G401 (cell line): ENCODE data around the gene GNPTG. TPM values are rescaled to one million over a fixed set of nuclear protein-coding genes. Genes with fewer than 3 reads are reported as not detected.

Experiments
- DNase-seq: peaks from one replicate; pipeline ENCODE4 v3.0.0-alpha.2; 2015; ENCODE audit warnings: low spot score
- in situ Hi-C: cut with HindIII; loops from 2 replicates; pipeline ENCODE4 v1.10.0; 2016; ENCODE audit warnings: low sequenced_read_pairs, mixed read lengths
- total RNA-seq: library from RNA; depleted of rRNA; stranded (reverse); fragments of >200 nt; shearing (Covaris generic); gene quantifications from 2 replicates; pipeline ENCODE4 v1.2.3, GENCODE V29; 2014

GNPTG gene
- total RNA-seq, 1 experiment from 2014 or later: 48.6 TPM

DNA sequence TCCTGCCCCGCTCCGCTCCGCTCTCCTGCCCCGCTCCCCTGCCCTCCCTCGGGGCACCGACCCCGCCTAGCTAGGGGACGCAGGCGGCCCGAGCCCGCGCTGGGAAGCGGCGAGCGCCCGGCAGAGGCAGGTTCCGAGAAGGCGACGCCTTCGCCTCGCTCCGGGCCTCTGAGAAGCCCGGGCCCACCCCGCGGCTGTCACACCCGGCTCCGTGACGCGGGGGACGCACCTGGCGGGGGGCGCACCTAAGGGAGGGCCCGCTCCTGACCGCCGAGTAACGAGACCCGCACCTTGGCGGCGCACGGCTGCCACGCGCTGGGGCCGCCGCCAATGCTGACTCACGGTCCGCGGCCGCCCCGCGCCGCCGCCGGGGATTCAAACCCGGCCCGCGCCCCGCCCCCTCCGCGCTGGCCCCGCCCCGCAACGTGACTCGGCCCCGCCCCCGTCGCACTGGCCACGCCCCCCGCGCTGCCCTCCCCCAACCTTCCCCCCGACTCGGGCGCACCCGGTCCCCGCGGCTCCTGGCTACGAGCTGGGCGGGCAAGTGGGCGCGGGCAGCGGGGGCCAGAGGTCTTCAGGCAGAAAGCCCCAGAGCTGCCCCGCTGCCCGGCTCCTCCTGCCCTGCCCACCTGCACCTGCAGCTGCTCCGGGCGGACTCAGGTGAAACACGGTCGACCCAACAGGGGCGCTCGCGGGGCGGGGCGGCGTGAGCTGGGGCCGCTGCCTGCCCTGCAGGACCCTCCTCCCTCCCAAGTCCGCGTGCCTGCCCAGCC lies 27.8 kb downstream of the GNPTG start:
- peak; percentile 14 for DNase-seq
- in situ Hi-C loops: no loop called here

DNA sequence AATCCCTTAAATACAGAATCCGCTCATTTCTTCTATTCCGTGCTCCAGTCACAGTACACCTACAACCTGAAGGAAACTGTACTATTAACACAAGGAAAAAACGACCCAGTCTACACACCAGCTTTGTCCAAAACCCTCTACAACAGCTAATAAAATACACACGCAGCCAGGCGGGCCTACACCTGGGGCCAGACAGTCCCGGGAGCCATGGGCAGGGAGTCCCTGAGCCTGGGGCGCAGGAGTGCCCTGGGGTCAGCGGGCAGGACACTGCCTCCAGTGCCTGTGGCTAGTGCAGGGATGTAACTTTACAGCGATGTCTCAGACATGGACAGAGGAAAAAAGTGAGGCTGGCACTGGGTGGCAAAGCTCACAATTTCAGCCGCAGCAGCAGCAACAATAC lies 28.5 kb downstream of the GNPTG start:
- DNase-seq: no peak
- in situ Hi-C loops: no loop called here

DNA sequence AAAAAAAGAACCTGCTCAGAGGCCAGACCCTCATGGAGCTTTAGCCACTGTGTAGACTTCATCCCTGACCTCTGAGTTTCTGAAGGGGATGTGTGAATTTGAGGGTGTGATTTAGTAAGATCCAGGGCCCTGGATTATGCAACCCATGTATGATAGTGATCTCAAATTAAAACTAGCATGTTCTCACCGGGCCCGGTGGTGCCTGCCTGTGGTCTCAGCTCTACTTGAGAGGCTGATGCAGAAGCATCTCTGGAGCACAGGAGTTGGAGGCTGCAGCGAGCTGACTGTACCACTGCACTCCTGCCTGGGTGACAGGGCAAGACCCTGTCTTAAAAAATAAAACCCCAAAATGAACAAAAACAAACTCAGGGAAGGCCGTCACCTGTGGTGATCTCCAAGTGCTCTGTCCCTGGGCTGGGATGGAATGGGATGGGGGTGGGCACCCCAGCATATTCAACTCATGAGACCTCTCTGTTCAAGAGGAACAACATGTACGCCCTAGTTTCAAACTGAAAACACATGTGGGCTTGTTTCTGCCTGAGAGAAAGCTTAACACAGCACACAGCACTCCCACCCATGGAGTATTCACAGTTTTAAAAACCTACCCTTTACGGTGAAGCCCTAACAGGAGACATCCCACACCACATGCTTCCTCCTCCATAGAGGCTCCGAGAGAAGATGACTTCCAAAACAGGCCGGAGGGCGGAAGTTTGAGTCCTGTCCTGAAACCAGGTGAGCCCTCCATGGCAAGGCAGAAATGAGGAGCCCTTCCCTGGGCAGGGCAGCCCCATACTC lies 30.1 kb downstream of the GNPTG start:
- DNase-seq: no peak
- in situ Hi-C loops: no loop called here

DNA sequence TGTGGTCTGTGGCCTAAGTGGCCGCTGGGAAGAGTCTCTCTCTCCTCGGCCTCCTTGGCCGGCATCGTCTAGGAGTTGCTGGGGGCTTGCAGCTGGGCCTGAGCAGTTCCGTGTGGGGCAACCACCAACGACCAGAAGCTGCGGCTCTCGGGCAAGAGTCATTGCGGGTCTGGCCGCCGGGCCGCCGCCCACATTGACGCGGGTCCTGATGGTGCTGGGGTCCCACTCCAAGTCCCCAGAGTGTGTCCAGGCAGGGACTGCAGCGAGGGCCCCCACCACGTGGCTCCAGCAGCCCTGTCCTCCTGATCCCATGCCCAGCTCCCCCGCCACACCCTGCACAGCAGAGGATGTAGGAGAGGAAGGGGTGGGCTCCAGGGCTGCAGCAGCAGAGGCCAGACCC lies 31.8 kb downstream of the GNPTG start:
- in situ Hi-C loops: no loop called here
- DNase-seq: no peak

DNA sequence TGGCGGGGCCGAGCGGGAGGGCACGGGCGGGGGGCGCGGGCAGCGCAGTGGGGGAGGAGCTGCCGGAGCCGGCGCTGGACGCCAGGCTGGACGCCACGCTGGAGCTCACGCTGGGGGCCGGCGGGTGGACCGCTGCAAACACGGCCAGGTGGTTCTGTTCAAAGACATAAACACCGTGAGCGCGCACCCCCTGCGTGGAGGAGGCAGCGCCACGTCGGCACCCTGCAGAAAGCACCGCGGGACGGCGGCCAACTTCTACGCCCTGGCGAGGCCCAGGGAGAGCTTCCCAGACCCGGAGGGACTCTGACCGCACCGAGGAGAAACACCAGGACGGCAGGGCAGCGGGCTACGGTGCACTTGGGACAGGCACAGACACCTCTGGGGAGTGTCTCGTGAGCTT lies 33.5 kb downstream of the GNPTG start:
- no peak for DNase-seq
- in situ Hi-C loops: no loop called here

DNA sequence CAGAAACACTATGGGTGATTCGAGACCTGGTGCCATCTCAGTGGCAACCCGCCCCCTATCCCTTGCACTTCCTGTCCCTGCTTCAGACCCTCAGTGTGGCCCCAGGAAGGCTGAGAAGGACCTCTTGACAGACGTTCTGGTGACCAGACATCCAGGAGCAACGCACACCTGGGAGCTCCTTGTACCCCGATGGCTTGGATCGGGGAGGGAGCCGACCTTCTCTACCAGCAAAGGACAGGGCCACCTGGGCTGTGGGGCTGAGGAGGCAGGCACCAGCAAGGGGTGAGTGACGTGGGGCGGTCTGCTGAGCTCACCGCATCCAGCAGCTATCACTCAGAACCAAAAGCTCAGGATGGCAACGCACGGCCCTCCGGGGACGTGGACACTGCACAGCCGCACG lies 35.6 kb downstream of the GNPTG start:
- DNase-seq: no peak
- in situ Hi-C loops: no loop called here

DNA sequence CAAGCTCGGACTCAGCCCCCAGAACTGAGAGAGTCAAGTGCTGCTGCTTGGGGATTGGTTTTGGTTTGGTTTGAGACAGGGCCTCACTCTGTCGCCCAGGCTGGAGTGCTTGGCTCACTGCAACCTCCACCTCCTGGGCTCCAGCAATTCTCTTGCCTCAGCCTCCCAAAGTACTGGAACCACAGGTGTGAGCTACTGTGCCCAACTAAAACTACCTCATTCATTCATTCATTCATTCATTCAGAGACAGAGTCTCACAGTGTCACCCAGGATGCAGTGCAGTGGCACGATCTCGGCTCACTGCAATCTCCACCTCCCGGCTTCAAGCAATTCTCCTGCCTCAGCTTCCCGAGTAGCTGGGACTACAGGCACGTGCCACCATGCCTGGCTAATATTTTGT lies 38.0 kb downstream of the GNPTG start:
- in situ Hi-C loops: no loop called here
- no peak for DNase-seq

DNA sequence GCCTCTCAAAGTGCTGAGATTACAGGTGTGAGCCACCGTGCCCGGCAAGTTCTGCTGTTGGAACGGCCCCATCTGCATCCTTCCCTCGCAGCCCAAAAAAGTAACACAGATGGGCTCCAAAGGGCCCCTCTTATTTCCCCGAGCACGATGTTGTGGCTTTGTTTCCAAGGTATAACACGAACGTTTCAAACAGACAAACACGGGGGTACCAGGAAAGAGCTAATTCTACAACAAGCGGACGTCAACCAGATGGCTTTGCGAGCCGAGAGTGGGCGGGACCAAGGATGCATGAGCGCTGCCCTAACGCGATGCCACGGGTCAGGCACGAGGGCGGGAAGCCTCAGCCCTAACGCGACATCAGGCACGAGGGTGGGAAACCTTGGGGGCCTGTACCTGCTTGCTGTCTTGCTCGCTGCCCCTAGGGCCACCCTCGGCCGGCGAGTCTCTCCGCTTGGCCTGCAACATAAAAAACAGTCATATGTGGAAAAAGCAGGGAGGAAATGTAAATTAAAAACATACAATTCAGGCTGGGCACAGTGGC lies 38.6 kb downstream of the GNPTG start:
- in situ Hi-C loops: no loop called here
- no peak for DNase-seq

DNA sequence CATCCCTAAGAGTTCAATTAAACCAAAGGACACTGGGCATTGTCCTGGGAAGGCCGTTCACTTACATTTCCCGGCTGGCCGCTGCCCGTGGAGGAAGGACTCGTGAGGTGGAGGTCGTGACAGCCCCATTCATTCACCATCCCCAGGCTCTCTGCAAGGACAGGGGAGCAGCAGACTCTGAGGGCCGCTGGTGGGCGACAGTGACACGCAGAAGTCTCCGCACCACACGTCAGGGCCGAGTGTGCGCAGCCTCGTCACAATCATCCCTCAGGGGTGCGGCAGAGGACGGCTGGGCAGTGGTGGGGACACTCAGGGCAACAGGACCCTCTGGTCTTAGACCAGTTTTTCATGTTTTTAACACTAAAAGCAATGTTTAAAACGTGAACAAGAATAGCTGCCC lies 41.1 kb downstream of the GNPTG start:
- in situ Hi-C loops: no loop called here
- DNase-seq: no peak

DNA sequence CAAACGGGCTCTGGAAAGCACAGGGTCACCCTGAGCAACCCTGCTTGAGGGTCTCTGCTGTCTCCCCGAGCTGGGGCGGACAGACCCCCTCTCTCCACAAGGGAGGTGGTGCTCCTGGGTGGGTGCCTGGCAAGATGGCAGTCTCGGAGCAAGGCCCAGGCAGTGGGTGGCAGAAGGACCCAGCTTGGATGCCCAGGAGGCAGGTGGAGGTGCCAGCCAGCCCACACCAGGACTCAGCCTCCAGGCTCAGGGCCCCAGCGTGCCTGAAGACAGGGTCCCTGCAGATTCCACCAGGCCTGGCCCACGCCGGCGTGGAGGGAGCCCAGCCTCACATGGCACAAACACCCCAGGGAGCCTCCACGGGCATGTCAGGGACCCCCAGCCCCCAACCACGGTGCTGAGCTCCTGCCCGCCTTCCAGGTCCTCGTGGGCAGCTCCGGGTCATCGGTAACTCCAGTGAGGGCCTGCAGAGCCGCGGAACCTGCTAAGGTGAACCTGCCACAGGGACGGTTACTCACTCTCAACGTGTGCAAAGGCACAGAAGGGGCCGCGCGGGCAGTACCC lies 42.0 kb downstream of the GNPTG start:
- DNase-seq: no peak
- in situ Hi-C loops: no loop called here

DNA sequence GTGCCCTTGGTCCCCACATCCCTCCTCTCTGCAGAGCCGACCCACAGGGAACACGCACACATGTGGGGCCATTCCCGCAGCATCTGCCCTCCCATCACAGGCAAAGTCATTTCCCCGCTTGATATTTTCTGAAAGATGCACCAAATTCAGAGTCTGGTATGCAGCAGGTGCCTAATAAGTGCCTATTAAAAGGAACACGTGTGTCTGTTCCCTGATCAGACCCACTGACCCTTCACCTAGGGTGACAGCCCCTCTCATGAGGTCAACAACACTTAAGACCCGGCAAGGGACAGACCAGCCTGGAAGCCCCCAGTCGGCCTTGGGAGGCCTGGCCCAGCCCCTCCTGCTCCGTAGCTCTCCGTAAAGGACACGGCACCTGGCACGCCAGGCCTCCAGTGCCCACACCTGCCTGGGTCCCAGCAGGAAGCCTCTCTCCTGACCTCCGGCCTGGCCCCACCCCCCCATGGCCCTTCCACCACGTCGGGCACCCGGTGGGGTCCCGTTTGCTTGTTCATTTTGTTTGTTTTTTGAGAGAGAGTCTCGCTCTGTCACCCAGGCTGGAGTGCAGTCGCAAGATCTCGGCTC lies 42.7 kb downstream of the GNPTG start:
- in situ Hi-C loops: no loop called here
- no peak for DNase-seq

DNA sequence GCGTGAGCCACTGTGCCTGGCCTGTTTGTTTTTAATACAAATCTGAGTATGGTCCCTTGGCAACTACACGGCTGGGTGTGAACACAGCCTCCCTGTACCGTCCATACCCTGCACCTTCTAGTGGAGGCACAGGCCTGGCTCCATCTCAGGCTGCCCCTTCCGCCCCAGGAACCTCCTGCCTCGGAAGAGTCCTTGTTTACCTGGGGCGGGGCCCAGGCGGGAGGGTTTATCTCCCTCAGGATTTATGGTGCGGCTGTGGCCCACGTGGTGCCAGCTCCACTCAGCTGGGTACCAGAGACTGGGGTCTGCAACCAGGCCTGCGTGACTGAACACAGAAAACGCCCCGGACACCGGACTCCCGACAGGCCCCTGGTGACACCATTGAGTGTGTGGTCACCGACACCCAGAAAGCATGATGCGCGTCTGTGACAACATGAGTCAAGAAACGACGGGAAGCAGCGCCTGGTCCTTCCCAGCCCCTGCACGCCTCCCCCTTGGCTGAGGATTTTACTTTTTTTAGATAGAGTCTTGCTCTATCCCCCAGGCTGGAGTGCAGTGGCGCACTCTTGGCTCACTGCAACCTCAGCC lies 43.8 kb downstream of the GNPTG start:
- no peak for DNase-seq
- in situ Hi-C loops: no loop called here

DNA sequence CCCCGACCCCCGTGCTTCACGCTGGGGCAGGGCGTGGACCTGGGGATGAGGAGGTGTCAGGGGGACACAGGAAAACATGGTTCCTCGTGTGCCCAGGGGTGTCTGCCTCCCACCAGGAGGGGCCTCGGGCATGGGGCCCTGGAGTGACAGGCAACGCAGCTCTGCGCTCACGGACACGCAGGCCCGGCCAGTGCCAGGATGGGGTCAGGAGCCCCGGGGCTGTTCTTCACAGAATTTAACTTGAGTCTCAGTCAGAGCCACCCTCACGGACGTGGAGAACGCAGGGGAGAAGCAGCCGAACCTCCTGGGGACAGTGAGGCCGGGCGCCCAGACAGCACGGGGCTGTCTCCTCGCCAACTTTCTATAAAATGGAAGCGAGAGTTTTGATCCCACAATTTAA lies 46.0 kb downstream of the GNPTG start:
- in situ Hi-C loops: no loop called here
- DNase-seq: no peak

DNA sequence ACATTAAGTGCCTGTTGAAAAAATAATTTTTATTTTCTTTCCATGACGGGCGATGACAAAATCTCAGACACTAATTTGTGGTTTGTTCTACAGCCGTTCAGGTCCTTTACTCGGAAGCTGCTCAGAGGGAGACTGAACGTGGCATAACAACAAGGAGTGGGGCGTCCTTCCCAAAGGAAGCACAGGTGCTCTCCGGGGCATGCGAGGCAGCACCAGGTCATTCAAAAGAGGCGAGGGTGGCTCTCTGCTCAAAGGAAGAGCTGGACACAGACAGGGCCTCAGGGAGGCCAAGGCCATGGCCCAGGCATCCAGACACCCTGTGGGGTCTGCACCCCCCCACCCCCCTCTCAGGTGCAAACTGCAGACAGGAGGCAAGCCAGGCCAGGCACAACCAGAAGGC lies 46.6 kb downstream of the GNPTG start:
- no peak for DNase-seq

DNA sequence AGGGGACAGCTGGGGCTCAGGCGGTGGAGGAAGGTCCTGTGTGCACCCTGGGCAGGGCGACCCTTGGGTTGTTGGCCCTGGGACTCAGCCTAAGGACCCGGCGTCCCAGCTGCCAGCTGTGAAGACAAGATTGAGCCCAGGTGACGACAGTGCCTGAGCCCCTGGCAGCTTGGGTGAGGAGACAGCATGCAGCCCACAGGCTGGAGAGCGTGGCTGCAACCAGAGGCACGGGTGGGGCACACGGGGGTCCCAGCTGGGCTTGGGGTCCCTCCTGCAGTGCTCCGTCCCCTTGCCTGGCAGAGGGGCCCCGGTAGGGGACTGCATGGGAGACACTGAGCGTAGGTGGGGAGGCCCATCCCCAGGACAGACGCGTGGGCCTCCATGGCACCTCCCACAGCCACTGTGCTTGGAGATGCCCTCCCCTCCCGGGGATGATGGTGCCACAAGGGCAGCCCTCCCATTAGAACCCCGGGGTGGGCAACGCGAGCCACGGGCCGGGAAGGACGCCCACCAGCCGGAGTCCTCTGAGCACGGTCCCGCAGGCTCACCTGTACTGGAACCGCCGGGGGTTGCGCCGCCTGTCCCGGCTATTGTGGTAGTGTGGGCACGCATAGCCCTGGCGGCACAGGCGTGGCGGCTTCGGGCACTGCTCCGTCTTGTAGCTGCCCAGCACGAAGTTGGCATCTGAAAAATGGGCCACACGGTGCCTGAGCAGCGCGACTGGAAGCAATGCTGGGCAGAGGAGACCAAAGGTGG lies 47.3 kb downstream of the GNPTG start:
- in situ Hi-C loops: no loop called here
- DNase-seq: no peak

More for the DNA sequence above, 46.6 kb downstream of the GNPTG start:
- in situ Hi-C loops: no loop called here

DNA sequence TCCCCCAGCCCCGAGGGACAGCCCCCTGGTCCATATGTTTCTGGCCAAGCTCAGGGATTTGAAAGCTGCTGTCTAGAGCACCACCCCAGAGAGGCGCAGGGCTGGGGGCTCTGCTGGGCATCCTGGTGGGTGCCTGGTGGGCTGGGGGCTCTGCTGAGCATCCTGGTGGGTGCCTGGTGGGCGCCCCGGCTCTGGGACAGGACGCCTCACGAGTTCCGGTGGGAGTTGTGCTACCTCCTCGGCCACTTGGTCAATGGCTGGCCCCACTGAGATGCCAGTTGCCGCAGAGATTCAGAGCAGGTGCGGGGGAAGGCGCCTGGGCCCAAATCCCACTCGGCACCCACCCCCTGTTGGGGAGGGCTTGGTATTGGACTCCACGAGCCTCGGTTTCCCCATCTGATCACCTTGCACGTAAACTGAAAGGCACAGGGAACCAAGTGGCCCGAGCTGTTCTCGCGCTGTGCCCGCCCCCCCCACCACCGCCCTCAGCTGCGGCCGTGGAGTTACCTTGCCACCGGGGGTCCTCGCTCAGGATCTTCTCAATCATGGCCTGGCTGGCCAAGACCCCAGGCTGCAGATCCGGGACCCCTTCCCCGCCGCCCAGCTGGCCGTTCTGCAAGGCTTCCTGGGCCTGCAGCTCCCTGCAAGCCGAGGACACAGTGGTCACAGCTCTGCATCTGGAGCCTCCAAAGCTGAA lies 49.5 kb downstream of the GNPTG start:
- DNase-seq: no peak
- in situ Hi-C loops: no loop called here

DNA sequence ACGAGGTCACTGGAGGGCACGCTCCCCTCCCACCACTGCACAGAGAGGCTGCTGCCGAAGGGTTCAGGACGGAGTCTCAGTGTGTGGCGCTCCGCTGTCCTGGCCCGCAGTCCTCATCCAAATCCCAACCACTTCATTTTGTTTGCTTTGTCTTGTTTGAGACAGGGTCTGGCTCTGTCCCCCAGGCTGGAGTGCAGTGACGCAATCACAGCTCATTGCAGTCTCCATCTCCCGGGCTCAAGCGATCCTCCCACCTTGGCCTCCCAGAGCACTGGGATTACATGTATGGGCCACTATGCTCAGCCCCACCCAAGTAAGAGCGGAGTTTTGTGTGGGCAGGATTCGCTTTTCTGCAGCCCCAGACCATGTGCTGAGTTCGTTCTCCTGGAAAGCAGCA lies 50.0 kb downstream of the GNPTG start:
- in situ Hi-C loops: no loop called here
- DNase-seq: no peak

DNA sequence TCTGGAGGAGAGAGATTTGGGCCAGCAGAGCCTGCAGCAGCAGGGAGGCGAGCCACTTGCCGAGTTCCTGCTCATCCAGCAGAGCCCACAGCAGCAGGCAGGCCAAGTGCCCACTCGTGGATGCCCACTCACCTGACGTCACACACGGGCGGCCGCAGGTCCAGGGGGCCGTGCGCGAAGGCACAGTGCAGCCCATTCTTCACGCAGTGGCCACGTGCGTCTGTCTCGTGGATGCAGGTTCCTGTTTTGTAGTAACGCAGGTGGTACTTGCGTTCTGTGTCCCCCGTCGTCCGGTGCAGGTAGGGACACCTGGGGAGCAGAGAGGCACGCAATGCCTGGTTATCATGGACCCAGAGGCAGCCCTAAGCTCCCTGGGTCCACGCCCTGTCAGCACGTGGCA lies 51.3 kb downstream of the GNPTG start:
- in situ Hi-C loops: no loop called here
- no peak for DNase-seq
